ENCODE results near the gene PLEKHM3. TPM values are rescaled to one million over a fixed set of nuclear protein-coding genes. Genes with fewer than 3 reads are reported as not detected.
A peak's percentile ranks its signal among the peaks of the same experiment; 100 is the strongest.

Gene PLEKHM3
- total RNA-seq, 1 experiment from 2014 or later = 7.8 TPM

DNA sequence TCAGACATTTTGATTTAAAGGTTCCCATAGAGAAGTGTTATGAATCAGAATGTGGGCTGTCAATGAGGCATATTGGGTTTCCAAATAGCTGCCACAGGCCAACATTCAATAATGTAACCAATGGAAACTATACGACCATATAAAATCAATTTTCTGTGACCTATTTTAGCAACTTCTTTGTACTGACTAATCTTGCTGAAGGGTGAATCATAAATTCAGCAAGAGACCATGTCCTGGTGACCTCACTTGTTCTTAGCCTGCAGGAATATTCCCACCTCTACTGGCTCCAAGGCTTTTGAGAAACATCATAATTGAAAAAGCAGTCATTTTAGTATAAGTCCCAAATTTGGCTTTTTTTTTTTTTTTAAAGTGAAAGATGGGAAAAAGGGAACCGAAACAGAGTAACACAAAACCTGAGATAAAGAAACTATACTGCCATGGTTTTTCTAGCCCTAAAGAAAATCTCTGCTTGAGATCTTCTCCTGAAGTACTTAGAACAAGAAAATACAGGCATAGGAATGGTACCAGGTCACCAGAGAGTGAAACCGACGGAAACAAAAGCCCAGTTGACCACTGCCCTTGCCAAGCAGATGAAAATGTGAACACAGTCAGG, 32.1 kb downstream of the PLEKHM3 start:
- DNase-seq (ENCODE audit: low read depth) = peak; percentile 68

DNA sequence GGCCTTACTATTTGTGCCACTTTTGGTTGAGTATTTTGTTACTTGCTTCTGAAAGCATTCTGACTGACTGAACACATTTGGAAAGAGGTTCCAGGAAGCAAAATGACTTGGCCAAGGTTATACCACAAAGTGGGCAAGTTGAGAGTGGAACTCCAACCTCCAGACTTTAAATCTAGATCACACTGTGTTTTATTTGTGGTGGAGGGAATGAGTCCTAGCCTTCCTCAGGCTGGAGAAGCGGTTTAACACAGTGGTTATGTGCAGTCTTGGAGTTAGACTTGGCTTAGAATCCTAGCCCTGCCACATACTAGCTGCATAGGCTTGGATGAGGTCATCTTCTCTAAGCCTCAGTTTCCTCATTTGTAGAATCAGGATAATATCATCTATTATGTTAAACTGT, 33.4 kb downstream of the PLEKHM3 start:
- DNase-seq (ENCODE audit: low read depth) = no peak

DNA sequence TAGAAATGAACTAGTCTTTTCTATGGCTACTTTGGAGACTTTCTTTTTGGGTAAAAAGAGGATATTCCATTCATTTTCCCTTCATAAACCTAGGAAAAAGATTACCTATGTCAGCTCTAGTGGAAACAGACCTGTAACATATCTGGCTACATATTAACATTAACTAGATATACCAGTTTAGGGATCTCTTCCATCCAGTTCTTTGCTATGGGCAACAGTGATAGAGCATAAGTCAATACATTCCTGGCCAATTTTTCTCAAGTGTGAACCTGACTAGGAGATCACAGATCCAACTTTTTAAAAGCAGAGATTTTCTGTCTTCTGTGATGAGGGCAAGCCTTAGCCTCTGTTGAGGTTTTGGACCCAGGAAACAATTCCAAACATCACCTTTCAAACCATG, 34.5 kb downstream of the PLEKHM3 start:
- no peak for DNase-seq (ENCODE audit: low read depth)

DNA sequence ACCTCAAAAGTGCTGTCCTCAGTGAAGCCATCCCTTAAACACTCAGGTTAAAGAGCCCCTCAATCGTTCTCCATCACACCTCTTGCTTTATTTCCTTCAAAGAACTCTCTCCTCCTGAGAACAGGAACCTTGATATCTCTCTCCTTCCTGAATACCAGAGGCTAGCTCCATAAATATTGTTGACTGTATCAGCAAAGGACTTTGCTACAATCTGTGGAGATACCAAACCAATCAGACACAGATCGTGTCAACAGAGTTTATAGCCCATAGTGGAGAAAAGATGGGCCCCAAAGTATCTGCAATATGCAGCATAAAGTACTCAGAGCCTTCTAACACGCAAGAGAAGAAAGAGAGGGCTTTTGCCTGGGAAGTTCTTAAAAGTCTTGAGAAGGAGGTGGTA, 36.4 kb downstream of the PLEKHM3 start:
- no peak for DNase-seq (ENCODE audit: low read depth)

DNA sequence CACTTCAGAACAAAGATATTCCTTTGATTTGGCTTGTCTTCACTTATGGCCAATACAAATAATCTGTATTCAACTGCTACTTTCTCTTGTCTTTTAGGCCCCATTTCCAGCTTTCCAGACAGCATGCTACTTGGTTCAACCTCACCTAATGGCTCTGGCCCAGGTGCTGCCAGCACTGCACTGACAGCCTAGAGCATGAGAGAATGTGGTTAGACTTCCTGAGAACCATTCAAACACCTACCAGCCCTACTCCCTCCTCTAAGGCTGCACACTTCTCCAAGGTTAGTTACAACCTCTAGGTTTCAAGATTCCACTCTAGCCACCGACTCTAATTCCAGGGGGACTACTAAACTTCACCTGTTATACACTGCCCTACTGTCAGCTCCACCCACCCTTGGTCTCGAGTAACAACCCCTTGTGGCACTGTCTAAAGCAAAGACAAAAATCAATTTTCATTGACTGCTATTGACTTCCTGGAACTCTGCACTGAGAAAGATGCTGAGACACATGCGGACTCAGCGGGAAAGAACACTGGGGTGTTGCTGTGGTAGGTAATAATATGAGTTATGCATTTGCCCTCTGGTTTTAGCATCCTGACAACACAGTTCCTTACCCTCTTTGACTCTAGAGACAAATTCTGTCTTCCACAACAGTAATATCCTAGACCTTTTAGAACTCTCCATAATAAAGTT, 38.2 kb downstream of the PLEKHM3 start:
- DNase-seq (ENCODE audit: low read depth) = no peak

DNA sequence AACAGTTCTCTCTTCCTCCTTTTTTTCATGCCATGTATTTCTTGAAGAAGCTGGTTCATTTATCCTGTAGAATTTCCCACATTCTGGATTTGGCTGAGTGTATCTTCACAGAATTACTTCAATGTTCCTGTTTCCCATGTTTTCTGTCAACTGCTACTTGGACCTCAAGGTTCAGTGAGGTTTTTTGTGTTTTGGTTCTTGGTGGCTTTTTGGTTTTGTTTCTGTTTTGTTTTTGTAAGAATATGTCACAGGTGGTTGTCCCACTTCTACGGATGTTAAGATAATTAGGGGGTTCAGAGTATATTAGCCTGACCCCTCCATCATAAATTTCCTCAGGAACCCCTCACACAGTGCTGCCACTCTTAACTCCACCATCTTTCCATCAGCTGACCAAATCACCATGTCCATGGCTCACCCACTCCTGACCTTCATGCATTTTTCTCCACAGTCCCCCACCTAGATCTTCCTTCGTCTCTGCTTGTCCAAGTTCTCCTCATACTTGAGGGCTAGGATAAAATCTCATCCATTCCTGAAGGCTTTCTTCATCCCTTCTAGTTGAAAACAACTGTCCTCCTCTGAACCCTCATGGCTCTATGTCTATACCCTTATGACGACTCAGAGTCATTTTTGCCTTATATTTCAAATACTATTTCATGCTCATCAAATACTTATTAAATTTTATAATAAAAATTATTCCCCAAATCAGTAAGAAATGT, 40.4 kb downstream of the PLEKHM3 start:
- DNase-seq (ENCODE audit: low read depth) = no peak

DNA sequence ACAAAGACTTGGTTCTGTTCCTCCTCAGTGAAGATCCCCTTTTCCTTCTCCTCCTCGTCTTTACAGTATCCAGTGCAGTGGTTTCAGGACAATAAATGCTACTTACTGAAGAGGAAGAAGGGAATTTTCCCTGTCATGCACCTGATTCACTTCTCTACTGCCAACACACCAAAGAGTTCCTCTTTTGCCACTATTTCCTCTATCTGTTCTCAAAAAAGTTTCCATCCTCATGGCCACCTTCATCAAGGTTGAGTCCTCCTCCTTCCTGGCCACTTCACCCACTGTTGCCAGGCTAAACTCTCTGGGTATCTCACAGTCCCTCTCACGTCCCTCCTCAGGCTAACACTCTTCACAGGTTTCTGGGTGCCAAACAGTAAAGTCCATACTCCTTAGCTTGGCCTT, 41.7 kb downstream of the PLEKHM3 start:
- DNase-seq (ENCODE audit: low read depth) = no peak

DNA sequence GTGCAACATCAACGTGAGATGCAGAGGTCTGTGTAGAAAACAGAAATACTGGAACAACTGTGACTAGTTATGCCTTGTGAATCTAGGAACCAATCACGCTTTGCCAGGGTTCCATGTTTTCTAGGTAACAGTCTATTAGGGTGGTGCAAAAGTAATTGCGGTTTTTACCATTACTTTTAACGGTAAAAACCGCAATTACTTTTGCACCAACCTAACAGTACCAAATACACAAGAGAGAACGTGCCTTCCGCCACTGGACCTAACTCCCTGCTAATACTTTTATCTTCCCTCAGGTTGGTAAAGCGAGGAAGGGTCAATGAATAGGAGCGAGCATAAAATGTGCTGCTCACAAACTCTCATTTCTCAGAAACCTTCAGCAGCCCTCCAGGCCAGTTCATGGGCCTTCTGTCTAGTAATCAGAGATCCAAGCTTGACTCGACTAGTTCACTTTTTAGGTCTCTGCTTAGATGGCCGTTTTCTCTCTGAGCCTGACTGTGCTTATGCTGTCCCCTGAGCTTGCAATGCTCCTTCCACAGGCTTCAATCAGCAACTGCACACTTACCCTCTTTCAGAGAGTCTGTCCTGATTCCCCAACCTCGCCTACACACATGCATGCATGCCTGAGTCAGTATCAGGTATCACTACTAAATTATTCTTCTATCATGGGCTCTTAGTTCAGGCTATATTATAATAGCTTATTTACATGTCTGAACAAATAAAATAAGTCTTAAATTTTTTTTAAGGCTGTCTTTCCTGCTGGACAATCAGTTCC, 47.0 kb downstream of the PLEKHM3 start:
- DNase-seq (ENCODE audit: low read depth) = no peak

DNA sequence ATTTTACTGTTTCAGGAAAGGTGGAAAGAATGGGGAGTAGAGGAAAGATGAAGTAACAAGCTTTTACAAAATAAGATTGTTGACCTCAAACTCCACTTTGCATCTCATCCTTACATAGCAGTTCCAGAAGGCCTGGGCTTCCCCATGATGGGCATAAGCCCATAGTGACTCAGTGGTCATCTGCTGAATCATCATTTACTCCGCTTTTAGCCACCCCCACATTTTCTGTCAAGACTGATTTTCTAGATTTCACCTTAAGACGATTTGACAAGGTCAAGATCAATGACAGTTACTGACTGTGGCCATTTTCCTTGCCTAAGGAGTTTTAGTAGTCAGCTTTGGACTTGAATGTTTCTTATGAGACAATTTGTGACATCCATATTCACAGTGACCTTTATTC, 49.4 kb downstream of the PLEKHM3 start:
- DNase-seq (ENCODE audit: low read depth) = no peak

DNA sequence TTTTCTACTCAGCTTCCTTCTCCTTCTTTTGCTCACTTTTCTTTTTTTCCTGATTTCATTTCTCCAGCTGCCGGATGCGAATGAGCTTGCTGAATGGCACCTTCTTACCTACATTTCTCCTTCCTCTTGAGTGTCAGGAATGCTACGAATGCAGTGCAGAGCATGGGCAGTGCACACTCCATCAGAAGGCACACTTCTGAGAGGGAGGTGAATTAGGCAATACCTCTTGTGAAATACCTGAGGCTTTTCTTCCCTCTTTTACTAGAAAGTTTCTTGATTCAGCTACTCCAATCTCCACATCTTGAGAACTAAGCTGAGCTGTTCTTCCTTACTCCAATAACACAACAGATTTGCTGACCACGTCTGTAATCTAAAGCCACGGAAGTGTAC, 51.1 kb downstream of the PLEKHM3 start:
- no peak for DNase-seq (ENCODE audit: low read depth)

DNA sequence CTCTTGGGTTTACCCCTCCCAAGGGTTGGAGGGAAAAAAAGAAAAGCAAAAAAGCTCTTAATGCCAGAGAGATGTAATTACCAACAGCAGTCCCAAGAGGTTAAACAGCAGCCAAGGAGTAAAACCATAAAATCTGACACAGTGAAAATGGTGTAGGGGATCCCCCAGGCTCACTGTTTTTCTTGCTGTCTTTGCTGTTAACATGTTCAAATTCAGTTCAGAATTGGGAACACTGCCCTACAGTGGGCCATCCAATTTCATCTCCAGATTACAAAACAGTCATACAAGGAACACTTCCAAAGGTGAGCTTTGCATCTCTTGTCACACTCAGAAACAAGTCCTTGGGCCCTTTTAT, 54.5 kb downstream of the PLEKHM3 start:
- no peak for DNase-seq (ENCODE audit: low read depth)

DNA sequence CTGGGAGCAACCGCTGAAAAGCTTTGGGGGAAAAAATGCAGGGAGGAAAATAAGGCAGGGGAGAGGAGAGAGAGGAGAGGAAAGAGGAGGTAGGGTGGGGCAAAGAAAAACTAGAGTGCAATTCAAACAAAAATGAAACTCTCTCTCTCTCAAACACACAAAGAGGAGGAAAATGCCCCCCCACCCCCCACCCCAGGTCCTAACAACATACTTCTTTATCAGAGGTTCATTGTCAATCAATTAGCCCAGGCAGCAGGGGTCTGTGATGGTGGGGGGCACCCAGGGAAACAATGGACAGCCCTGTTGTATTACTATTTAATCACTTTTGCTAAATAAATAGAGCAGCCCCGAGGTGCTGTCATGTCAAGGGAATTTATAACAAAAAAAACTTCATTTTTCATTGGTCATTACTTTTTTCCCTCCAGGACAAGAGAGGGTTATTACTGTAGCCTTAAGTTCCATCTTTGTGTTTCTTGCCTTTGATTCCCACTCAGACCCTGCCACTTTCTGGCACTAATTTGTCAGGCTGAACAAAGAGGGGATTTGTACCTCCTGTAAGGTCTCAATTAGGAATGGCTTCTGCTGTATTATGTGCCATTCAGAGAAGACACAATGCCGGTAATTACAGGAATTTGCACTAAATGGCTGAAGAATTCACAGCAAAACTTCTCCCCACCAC, 55.0 kb downstream of the PLEKHM3 start:
- no peak for DNase-seq (ENCODE audit: low read depth)

DNA sequence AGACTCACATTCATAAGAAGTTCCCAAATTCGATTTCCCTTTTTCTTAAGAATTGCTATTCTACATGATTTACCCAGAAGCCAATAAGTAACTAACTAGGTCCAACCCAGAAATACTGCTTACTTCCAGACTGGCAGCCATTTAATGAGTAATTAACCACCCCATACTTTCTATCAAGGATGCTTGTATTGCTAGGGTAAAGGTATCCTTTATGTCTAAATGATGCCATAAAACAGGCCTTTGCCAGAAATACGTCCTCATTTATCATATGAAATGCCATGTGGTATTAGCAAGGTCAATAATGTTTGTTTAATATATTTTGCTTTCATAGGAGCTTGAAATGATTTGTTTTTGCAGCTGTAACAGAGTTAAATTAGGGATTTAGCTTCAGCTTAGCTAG, 56.1 kb downstream of the PLEKHM3 start:
- no peak for DNase-seq (ENCODE audit: low read depth)

DNA sequence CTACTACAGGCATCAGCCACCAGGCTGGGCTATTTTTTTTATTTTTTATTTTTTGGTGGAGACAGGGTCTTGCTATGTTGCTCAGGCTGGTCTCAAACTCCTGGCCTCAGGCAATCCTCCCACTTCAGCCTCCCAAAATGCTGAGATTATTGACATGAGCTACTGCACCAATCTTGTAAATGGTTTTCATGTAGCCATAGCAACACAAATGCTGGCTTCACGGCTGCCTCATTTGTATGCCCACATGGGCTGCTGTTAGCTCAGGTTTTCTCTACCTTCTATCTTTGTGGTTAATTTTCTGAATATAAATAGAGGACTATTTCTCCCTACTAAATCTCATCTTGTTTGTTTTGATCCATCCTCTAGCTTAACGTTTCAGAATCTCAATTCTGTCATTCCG, 58.2 kb downstream of the PLEKHM3 start:
- no peak for DNase-seq (ENCODE audit: low read depth)

DNA sequence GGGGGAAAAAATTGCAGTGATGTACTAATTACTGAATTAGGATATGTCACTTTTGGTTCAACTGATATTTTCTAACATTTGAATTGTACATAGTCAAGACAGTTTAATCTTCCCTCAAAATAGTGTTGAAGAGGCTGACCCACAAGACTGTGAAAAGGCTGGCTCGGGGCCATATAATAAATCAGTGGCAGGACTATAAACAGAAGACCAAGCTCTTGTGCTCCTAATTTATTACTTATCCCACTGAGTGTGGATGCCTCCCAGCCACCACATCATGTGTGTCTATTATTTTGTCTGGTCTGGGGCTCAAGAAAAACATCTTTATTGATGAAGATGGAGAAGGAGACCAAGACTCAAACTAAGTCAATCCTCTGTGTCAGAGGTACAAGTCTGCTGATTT, 64.4 kb downstream of the PLEKHM3 start:
- no peak for DNase-seq (ENCODE audit: low read depth)

DNA sequence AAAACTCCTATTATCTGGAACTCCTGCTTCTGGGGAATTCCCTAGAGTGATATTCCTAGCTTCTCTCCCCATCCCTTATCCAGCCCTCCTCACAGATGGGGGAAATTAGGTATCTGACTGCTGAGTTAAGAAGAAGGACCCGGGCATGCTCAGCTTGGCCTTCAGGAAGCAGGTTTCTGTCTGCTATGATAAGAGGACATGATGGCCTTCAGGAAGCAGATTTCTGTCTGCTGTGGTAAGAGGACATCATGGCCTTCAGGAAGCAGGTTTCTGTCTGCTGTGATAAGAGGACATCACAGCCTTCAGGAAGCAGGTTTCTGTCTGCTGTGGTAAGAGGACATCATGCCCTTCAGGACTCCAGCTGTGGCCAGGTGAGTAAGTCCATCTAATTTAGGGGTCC, 65.2 kb downstream of the PLEKHM3 start:
- no peak for DNase-seq (ENCODE audit: low read depth)

DNA sequence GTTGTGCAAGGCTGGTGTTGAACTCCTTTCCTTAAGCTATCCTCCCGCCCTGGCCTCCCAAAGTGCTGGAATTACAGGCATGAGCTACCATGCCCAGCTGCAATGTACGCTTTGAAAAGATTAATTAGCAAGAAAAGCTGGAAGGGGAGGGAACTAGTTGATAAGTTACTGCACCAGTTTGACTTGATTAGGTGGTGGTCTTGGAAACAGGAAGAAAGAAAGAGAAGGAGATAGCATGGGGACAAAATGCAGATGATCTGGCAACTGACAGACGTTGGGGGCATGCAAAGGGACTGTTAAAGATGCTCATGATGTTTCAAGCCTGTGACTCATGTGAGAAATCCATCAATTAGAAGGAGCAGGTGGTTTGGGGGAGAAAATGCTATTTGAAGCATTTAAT, 68.6 kb downstream of the PLEKHM3 start:
- no peak for DNase-seq (ENCODE audit: low read depth)

DNA sequence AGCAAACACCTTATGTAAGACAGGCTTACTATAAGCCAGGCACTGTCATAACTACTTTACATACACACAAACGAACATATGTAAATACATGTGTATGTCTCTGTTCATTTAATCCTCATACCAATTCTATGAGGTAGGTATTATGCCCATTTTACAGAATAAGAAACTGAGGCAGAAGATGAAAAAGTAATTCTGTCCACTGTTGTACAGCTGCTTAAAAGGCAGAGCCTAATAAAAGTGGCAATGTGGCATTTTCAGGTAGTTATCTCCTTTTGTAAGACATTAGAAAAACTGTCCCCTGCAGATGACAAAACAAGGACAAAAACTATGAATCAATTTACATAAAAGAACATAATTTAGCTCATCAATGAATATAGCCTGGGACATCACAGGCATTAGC, 69.9 kb downstream of the PLEKHM3 start:
- DNase-seq (ENCODE audit: low read depth) = no peak

DNA sequence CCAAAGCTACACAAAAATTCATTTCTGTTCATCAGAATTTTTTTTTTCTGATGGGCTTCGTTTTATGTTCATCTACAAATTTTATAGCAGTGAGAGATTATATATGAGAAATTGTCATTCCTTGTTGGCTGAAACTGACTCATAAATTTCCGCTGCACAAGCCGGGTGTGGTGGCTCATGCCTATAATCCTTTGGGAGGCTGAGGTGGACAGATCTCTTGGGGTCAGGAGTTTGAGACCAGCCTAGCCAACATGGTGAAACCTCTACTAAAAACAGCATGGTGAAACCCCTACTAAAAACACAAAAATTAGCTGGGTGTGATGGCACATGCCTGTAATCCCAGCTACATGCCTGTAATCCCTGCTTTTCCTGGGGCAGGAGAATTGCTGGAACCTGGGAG, 72.0 kb downstream of the PLEKHM3 start:
- DNase-seq (ENCODE audit: low read depth) = no peak

DNA sequence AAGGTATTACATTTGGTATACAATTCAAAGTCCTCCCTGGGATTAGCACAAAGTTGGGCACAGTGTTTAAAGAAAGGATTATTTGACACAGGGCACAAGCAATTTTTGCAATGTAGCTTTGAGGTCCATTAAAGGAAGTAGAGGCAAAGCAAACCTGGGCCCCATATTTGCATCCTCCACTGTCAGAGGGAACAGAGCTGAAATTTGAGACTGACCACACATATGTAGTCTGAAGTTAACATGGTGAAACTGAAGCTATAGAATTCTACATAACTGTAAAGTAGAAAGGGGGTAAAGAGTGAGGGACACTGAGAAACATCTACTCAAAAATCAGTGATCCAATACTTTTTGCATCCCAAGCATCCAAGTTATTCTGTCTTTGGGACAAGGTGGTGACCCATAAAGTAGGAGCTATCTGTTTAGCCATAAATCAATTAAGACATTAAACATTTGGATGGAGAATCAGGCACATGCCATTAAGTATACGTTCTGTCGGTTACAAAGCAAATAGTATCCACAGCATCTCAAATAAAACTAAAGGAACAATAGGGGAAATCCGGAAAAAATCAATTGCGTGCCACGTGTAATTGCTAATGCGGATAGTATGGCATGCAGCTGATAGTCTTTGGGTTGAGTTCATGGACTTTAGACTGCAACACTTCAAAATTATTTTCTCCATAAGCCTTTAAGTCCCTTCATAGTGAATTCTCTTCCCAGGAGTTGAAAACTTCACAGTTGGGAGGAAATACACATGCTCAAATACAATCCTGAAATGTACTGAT, 72.6 kb downstream of the PLEKHM3 start:
- no peak for DNase-seq (ENCODE audit: low read depth)

All from HT1080 (cell line).